Right ventricle myocardium superior (tissue), 1 donor: ENCODE data around the gene XK. TPM values are rescaled to one million over a fixed set of nuclear protein-coding genes. Genes with fewer than 3 reads are reported as not detected.

Experiments
- ATAC-seq: fragments of 200-7000 bp; cut with Tn5 transposase; one replicate; pipeline ENCODE4 v1.9.1; 2020; ENCODE audit warnings: mild to moderate bottlenecking; ENCODE audit not compliant: poor library complexity
- DNase-seq: peaks from one replicate; pipeline ENCODE4 v3.0.0-alpha.2; 2020
- intact Hi-C: fragments of 100-400 bp; cut with DNase I; formaldehyde crosslinking; loops from one replicate; pipeline ENCODE4 v1.11.2; 2022
- total RNA-seq: library from RNA; stranded (reverse); fragmentation: NEBNext Ultra II Directional; extraction: Animal tissue kit (Norgen Biotek cat#: 25700); gene quantifications from one replicate; pipeline ENCODE4 v1.2.1, GENCODE V29; 2021
- donor health status: DM: no; HTN: yes; CAD: no; lungs with severe emphysema.

Gene XK
- total RNA-seq, 1 donor from 2014 or later = 9.0 TPM

GRCh38 chrX:37677243-37677642 lies 8.3 kb upstream of the XK start:
- intact Hi-C loops = no loop called here
- DNase-seq = no peak
- no peak for ATAC-seq

- ATAC-seq (no peak), DNase-seq (no peak)
- intact Hi-C loops = no loop called here
These were observed 7.8 kb upstream of the XK start for GRCh38 chrX:37677765-37678164.

GRCh38 chrX:37678574-37678973 lies 7.0 kb upstream of the XK start:
- no peak for ATAC-seq
- DNase-seq = no peak
- intact Hi-C loops = no loop called here

GRCh38 chrX:37679230-37679629 lies 6.4 kb upstream of the XK start:
- no peak for ATAC-seq
- intact Hi-C loops = no loop called here

GRCh38 chrX:37679888-37680287 lies 5.7 kb upstream of the XK start:
- intact Hi-C loops = no loop called here
- ATAC-seq = no peak
- DNase-seq = no peak

More at GRCh38 chrX:37679230-37679629, 6.4 kb upstream of the XK start:
- no peak for DNase-seq

- DNase-seq = no peak
- peak; percentile 79 for ATAC-seq
- intact Hi-C loops = no loop called here
These were observed 1.2 kb upstream of the XK start for GRCh38 chrX:37684426-37684825.

- no peak for ATAC-seq
- no peak for DNase-seq
These were observed 618 bp upstream of the XK start for GRCh38 chrX:37684973-37685372.

GRCh38 chrX:37686369-37686995 lies 891 bp downstream of the XK start:
- intact Hi-C loops = no loop called here
- DNase-seq (no peak), ATAC-seq (peak; percentile 45)

More at GRCh38 chrX:37684973-37685372, 618 bp upstream of the XK start:
- intact Hi-C loops = no loop called here

GRCh38 chrX:37686996-37687395 lies 1.4 kb downstream of the XK start:
- ATAC-seq (no peak), DNase-seq (no peak)

GRCh38 chrX:37690119-37690518 lies 4.5 kb downstream of the XK start:
- DNase-seq (no peak), ATAC-seq (no peak)
- intact Hi-C loops = no loop called here

More at GRCh38 chrX:37686996-37687395, 1.4 kb downstream of the XK start:
- intact Hi-C loops = no loop called here

- intact Hi-C loops = no loop called here
- no peak for ATAC-seq
These were observed 7.3 kb downstream of the XK start for GRCh38 chrX:37692918-37693317.

GRCh38 chrX:37697169-37697760 lies 11.7 kb downstream of the XK start:
- no peak for DNase-seq
- intact Hi-C loops = no loop called here
- peak; percentile 31 for ATAC-seq

More at GRCh38 chrX:37692918-37693317, 7.3 kb downstream of the XK start:
- no peak for DNase-seq

GRCh38 chrX:37701588-37701987 lies 16.0 kb downstream of the XK start:
- intact Hi-C loops = no loop called here
- ATAC-seq (peak; percentile 49), DNase-seq (no peak)

- intact Hi-C loops = no loop called here
- no peak for DNase-seq
These were observed 26.4 kb downstream of the XK start for GRCh38 chrX:37711991-37712390.

GRCh38 chrX:37712458-37712857 lies 26.9 kb downstream of the XK start:
- intact Hi-C loops = no loop called here
- no peak for DNase-seq
- ATAC-seq = no peak

More at GRCh38 chrX:37711991-37712390, 26.4 kb downstream of the XK start:
- no peak for ATAC-seq

- peak; percentile 68 for ATAC-seq
- DNase-seq = no peak
- intact Hi-C loops = no loop called here
These were observed 28.9 kb downstream of the XK start for GRCh38 chrX:37714479-37714878.

GRCh38 chrX:37716602-37717001 lies 31.0 kb downstream of the XK start:
- no peak for DNase-seq
- no peak for ATAC-seq
- intact Hi-C loops = no loop called here

GRCh38 chrX:37717708-37718107 lies 32.1 kb downstream of the XK start:
- no peak for DNase-seq
- intact Hi-C loops = no loop called here
- ATAC-seq = no peak

- no peak for DNase-seq
- intact Hi-C loops = no loop called here
- peak; percentile 34 for ATAC-seq
These were observed 37.0 kb downstream of the XK start for GRCh38 chrX:37722595-37722994.

- no peak for ATAC-seq
These were observed 40.8 kb downstream of the XK start for GRCh38 chrX:37726346-37726745.

More at GRCh38 chrX:37726346-37726745, 40.8 kb downstream of the XK start:
- DNase-seq = no peak
- intact Hi-C loops = no loop called here
